HG03060 (cell line): ENCODE results near the gene CELSR3.

ENCODE experiments used
- ATAC-seq: cut with Tn5 transposase; IDR thresholded peaks from one replicate; pipeline ENCODE4 v1.9.1; 2021; ENCODE audit warnings: low read depth, moderate number of reproducible peaks; ENCODE audit not compliant: unreplicated experiment

The CELSR3 gene

GRCh38 chr3:48588230-48588629 is 74.5 kb downstream of the CELSR3 start:
- no peak for ATAC-seq

DNA sequence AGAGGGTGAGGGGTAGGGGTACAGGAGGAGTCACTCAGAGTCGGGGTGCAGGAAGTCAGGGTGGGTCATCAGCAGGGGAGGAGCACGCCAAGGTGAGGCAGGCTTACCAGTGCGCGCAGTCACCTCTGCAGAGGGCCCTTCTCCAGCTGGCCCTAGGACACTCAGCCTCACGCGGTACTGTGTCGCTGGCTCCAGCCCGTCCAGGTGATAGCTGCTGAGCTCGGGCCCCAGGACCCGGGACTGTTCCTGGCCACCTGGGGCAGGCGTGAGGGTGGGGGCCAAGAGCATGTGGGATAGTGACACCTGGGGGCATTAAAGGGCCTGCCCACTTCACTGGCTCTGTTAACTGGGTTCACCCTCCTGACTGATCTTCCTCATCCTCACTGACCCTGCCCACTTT is 75.0 kb downstream of the CELSR3 start:
- no peak for ATAC-seq
